K562 (cell line): ENCODE results near the gene TRIM33. TPM values are rescaled to one million over a fixed set of nuclear protein-coding genes. Genes with fewer than 3 reads are reported as not detected.

Source experiments
- ATAC-seq: fragments of 200-7000 bp; cut with Tn5 transposase; 3 replicates; pipeline ENCODE4 v1.9.1; 2020; ENCODE audit warnings: moderate library complexity
- BruUV-seq: library from RNA; stranded (reverse); fragments of 400-500 nt; replicated peaks from 2 replicates; lab custom pipeline; 2021; lab: Mats Ljungman, UMichigan
- CTCF ChIA-PET: fragments of 300-600 bp; formaldehyde crosslinking; extraction: SDS; loops from one replicate; lab custom pipeline; 2021; ENCODE audit warnings: low intra/inter-chr PET ratio; lab: Yijun Ruan, JAX
- POLR2A ChIA-PET: fragments of 300-600, 350-650 bp; sonication (Branson Sonifier 250); formaldehyde crosslinking; extraction: SDS; loops from one replicate; lab custom pipeline; 2021; ENCODE audit warnings: antibody characterized with exemption, inconsistent platforms; lab: Yijun Ruan, JAX
- DNase-seq, 4 experiments: peaks; one replicate each; pipeline versions ENCODE4 v3.0.0 to v3.0.0-alpha.2; 2011 to 2018; ENCODE audit warnings: low spot score in 3 of 4, mixed read lengths in 3 of 4; ENCODE audit errors: extremely low read depth in 1 of 4
- FAIRE-seq: peaks from 2 replicates; lab custom pipeline; 2011; peaks lifted over from hg19 to GRCh38; lab: Jason Lieb, UNC
- H2AFZ ChIP-seq: 2 replicates; pipeline ENCODE4 v1.6.0; 2011; ENCODE audit warnings: low read depth, low read length, control low read depth, inconsistent platforms
- H3K27ac ChIP-seq: fragments of 200-600 bp; 3 replicates; pipeline ENCODE4 v1.8.0; 2011; ENCODE audit warnings: low read depth, mild to moderate bottlenecking, control low read depth, inconsistent platforms, low read length, moderate library complexity, mixed read lengths; ENCODE audit errors: extremely low read depth
- H3K27me3 ChIP-seq, 2 experiments: fragments of 300-600 bp in 1 of 2; 2 replicates in 1 of 2; 3 replicates in 1 of 2; pipeline versions ENCODE4 v1.6.0 to v1.8.0; 2011; ENCODE audit warnings: inconsistent platforms in 2 of 2, low read length in 2 of 2, mild to moderate bottlenecking in 1 of 2, mixed read lengths in 1 of 2, moderate library complexity in 1 of 2; ENCODE audit not compliant: control insufficient read depth in 2 of 2, insufficient read depth in 2 of 2
- H3K36me3 ChIP-seq: fragments of 300-600 bp; 3 replicates; pipeline ENCODE4 v1.8.0; 2011; ENCODE audit warnings: mild to moderate bottlenecking, low read length, inconsistent platforms; ENCODE audit not compliant: control insufficient read depth, insufficient read depth
- H3K4me1 ChIP-seq, 2 experiments: fragments of 200-600 bp in 1 of 2; replicated peaks in 1 of 2; 2 replicates in 1 of 2; 3 replicates in 1 of 2; pipeline versions ENCODE4 v1.5.1 to v1.8.0; 2011; ENCODE audit warnings: inconsistent platforms in 2 of 2, low read length in 2 of 2, mild to moderate bottlenecking in 1 of 2, mixed read lengths in 1 of 2, moderate library complexity in 1 of 2; ENCODE audit not compliant: control insufficient read depth in 2 of 2, insufficient read depth in 2 of 2
- H3K4me2 ChIP-seq: 2 replicates; pipeline ENCODE4 v1.6.1; 2011; ENCODE audit warnings: low read length, control low read depth, inconsistent platforms, mixed read lengths; ENCODE audit not compliant: insufficient read depth
- H3K4me3 ChIP-seq: fragments of 200-600 bp; sonication (generic), shearing (Covaris generic); 2 replicates; pipeline ENCODE4 v1.5.1; 2016; ENCODE audit warnings: control low read depth, inconsistent platforms
- H3K79me2 ChIP-seq: fragments of 200-600 bp; 3 replicates; pipeline ENCODE4 v1.8.0; 2011; ENCODE audit warnings: low read length, inconsistent platforms; ENCODE audit not compliant: control insufficient read depth, insufficient read depth
- H3K9ac ChIP-seq, 2 experiments: 2 replicates each; pipeline versions ENCODE4 v1.6.0 to v1.6.1; 2011; ENCODE audit warnings: low read depth in 2 of 2, low read length in 2 of 2, control low read depth in 1 of 2, inconsistent platforms in 1 of 2, mild to moderate bottlenecking in 1 of 2, mixed read lengths in 1 of 2; ENCODE audit not compliant: insufficient read depth in 1 of 2
- H3K9me1 ChIP-seq: one replicate; pipeline ENCODE4 v1.6.0; 2011; ENCODE audit warnings: inconsistent platforms, mild to moderate bottlenecking, low read length, moderate library complexity; ENCODE audit not compliant: control insufficient read depth, insufficient read depth
- H3K9me3 ChIP-seq: replicated peaks from 2 replicates; pipeline ENCODE4 v1.5.1; 2011; ENCODE audit warnings: low read depth, low read length, inconsistent platforms; ENCODE audit not compliant: control insufficient read depth, insufficient read depth
- H4K20me1 ChIP-seq: replicated peaks from 2 replicates; pipeline ENCODE4 v1.6.1; 2011; ENCODE audit warnings: low read length, inconsistent platforms, mixed read lengths; ENCODE audit not compliant: control insufficient read depth, insufficient read depth
- CBX1 ChIP-seq: sonication (generic); IDR thresholded peaks from 2 replicates; pipeline ENCODE4 v1.6.1; 2016; ENCODE audit warnings: antibody characterized with exemption, low read depth, mild to moderate bottlenecking
- MCM3 ChIP-seq: fragments of 450-650 bp; IDR thresholded peaks from 2 replicates; pipeline ENCODE4 v1.6.1; 2016
- ZNF134 ChIP-seq: fragments of 250-450 bp; sonication (Bioruptor Pico); conservative IDR thresholded peaks from 2 replicates; pipeline ENCODE4 v1.4.0; 2020
- WGBS: fragments of 100-300 bp; shearing (Covaris generic); methylation state at CpG from one replicate; pipeline ENCODE4 v1.1.6; 2016; ENCODE audit warnings: low coverage, mixed read lengths; ENCODE audit not compliant: insufficient coverage; ENCODE audit errors: missing lambda C conversion rate; 5-methylcytosine and 5-hydroxymethylcytosine counted together
- in situ Hi-C: fragments of 300-500 bp; cut with MboI; formaldehyde crosslinking; loops from 4 replicates; pipeline ENCODE4 v1.15.0; 2018; ENCODE audit warnings: inconsistent platforms, mixed read lengths
- intact Hi-C: fragments of 100-400 bp; cut with micrococcal nuclease; formaldehyde crosslinking; loops from 2 replicates; pipeline ENCODE4 v1.14.2; 2022
- polyA plus RNA-seq, 8 experiments: library from polyadenylated mRNA; depleted of rRNA in 4 of 8; stranded (reverse) in 5 of 8; unstranded in 3 of 8; fragments of >200 nt; fragmentation: Nextera tagmentation in 2 of 8; fragmentation: Illumina TruSeq in 1 of 8; extraction: Ambion mirVana in 2 of 8; extraction: Trizol in 1 of 8; gene quantifications; 2 replicates each; pipeline versions ENCODE4 v1.2.1 to v1.2.3, GENCODE V29; 2011 to 2014; ENCODE audit warnings: inconsistent platforms in 1 of 8, missing spikeins in 1 of 8
- total RNA-seq, 7 experiments: library from RNA; depleted of rRNA in 6 of 7; stranded (reverse); fragments of >200 nt in 6 of 7; fragmentation: Illumina TruSeq in 2 of 7; extraction: Trizol in 2 of 7; gene quantifications; 2 replicates each; pipeline versions ENCODE4 v1.2.1 to v1.2.3, GENCODE V29; 2011 to 2021; ENCODE audit warnings: low replicate concordance in 1 of 7
- TF ChIP-seq, protein P1 (sequence below), 2 experiments: fragments of 450-650 bp; IDR thresholded peaks; 2 replicates each; pipeline ENCODE4 v1.6.1; 2018; ENCODE audit warnings: mild to moderate bottlenecking in 2 of 2, low read depth in 1 of 2; ENCODE audit not compliant: partially characterized antibody in 2 of 2

The TRIM33 gene
- total and polyA plus RNA-seq, 9 of the 15 experiments (the other 6 are each of a cell fraction or from before 2014, with no cell fraction given) = 9.3 to 58.4 (median 40.2) TPM

GRCh38 chr1:114363230-114363629 lies 147.8 kb downstream of the TRIM33 start (continued):
- TF ChIP-seq, protein P1, sequence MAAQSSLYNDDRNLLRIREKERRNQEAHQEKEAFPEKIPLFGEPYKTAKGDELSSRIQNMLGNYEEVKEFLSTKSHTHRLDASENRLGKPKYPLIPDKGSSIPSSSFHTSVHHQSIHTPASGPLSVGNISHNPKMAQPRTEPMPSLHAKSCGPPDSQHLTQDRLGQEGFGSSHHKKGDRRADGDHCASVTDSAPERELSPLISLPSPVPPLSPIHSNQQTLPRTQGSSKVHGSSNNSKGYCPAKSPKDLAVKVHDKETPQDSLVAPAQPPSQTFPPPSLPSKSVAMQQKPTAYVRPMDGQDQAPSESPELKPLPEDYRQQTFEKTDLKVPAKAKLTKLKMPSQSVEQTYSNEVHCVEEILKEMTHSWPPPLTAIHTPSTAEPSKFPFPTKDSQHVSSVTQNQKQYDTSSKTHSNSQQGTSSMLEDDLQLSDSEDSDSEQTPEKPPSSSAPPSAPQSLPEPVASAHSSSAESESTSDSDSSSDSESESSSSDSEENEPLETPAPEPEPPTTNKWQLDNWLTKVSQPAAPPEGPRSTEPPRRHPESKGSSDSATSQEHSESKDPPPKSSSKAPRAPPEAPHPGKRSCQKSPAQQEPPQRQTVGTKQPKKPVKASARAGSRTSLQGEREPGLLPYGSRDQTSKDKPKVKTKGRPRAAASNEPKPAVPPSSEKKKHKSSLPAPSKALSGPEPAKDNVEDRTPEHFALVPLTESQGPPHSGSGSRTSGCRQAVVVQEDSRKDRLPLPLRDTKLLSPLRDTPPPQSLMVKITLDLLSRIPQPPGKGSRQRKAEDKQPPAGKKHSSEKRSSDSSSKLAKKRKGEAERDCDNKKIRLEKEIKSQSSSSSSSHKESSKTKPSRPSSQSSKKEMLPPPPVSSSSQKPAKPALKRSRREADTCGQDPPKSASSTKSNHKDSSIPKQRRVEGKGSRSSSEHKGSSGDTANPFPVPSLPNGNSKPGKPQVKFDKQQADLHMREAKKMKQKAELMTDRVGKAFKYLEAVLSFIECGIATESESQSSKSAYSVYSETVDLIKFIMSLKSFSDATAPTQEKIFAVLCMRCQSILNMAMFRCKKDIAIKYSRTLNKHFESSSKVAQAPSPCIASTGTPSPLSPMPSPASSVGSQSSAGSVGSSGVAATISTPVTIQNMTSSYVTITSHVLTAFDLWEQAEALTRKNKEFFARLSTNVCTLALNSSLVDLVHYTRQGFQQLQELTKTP (IDR thresholded peaks at IDR 0.05; ENCODE audit: low read depth in 1 of 2, partially characterized antibody in 2 of 2) = peak in 1 of 2 experiments; percentile 42
- TF ChIP-seq CBX1 = peak; percentile 63; the same call in 1 of the 2 replicates

GRCh38 chr1:114359791-114360190 lies 151.2 kb downstream of the TRIM33 start:
- H2AFZ ChIP-seq = no peak overlapping the region; the same call in 1 of the 2 replicates
- H3K9ac ChIP-seq = no peak overlapping the region
- no peaks in the 10 kb centered on the region for H3K9me1 ChIP-seq
- intact Hi-C loops = no loop called here
- H3K27ac ChIP-seq = no peak overlapping the region
- TF ChIP-seq ZNF134 (no peak), MCM3 (no peak)
- POLR2A ChIA-PET = interaction anchor here (1.1 kb wide), 1 partner anchor 10 kb away, joined by 4 read pairs; no protein-coding TSS in a partner anchor
- CTCF ChIA-PET = no interaction called here
- no peaks in the 10 kb centered on the region for H3K4me1 ChIP-seq
- no peaks in the 10 kb centered on the region for H3K79me2 ChIP-seq
- peaks cover 13% of the 10 kb centered on the region for H3K9me3 ChIP-seq
- no TSS peak for BruUV-seq
- H3K4me2 ChIP-seq = no peak overlapping the region
- no peaks in the 10 kb centered on the region for H4K20me1 ChIP-seq
- ATAC-seq (no peak), DNase-seq (no peak), FAIRE-seq (no peak)
- 0% methylated on average over 1 of the region's 1 CpG for WGBS
- no peaks in the 10 kb centered on the region for H3K36me3 ChIP-seq
- H3K27me3 ChIP-seq = no peaks in the 10 kb centered on the region
- in situ Hi-C loops = no loop called here
- H3K4me3 ChIP-seq = no peak overlapping the region
